B cell (primary cell): ENCODE measurements around the gene B3GNT9. TPM values are rescaled to one million over a fixed set of nuclear protein-coding genes. Genes with fewer than 3 reads are reported as not detected.

Experiments
- ATAC-seq: fragments of 200-7000 bp; cut with Tn5 transposase; one replicate; pipeline ENCODE4 v1.10.0; 2021; ENCODE audit warnings: low read depth, mild to moderate bottlenecking, moderate number of reproducible peaks, moderate library complexity
- CTCF ChIA-PET: fragments of 350-600 bp; sonication (Branson Sonifier 250); formaldehyde crosslinking; loops from one replicate; lab custom pipeline; 2021; ENCODE audit warnings: antibody characterized with exemption, inconsistent platforms; lab: Charles Lee
- POLR2A ChIA-PET: fragments of 350-600 bp; sonication (Branson Sonifier 250); formaldehyde crosslinking; loops from one replicate; lab custom pipeline; 2021; ENCODE audit warnings: antibody characterized with exemption; lab: Charles Lee
- DNase-seq: peaks from one replicate; pipeline ENCODE4 v3.0.0; 2013
- H2AFZ ChIP-seq: 2 replicates; pipeline ENCODE4 v1.6.1; 2012; ENCODE audit warnings: mild to moderate bottlenecking, low read depth, low read length; ENCODE audit not compliant: insufficient read depth, poor library complexity, severe bottlenecking
- H3K27ac ChIP-seq, 2 donors: 1 replicate in 1 of 2; 2 replicates in 1 of 2; pipeline ENCODE4 v1.5.1; 2012 to 2013; ENCODE audit warnings: low read length in 2 of 2, mild to moderate bottlenecking in 2 of 2, moderate library complexity in 1 of 2
- H3K27me3 ChIP-seq, 4 experiments: fragments of 200-600 bp in 1 of 4; sonication (generic) in 1 of 4; replicated peaks in 1 of 4; 1 replicate in 2 of 4; 2 replicates in 2 of 4; pipeline versions ENCODE4 v1.6.1 to v1.7.0; 2013 to 2016; ENCODE audit warnings: low read length in 3 of 4, mild to moderate bottlenecking in 2 of 4, mixed read lengths in 1 of 4, moderate library complexity in 1 of 4; ENCODE audit not compliant: insufficient read depth in 4 of 4, control insufficient read depth in 3 of 4; ENCODE audit errors: control extremely low read depth in 1 of 4
- H3K36me3 ChIP-seq, 2 experiments: replicated peaks in 1 of 2; 1 replicate in 1 of 2; 2 replicates in 1 of 2; pipeline versions ENCODE4 v1.6.1 to v1.7.1; 2013; ENCODE audit warnings: low read length in 1 of 2; ENCODE audit not compliant: insufficient read depth in 2 of 2, control insufficient read depth in 1 of 2; ENCODE audit errors: control extremely low read depth in 1 of 2, extremely low read depth in 1 of 2
- H3K4me1 ChIP-seq, 2 donors: fragments of 200-600 bp in 1 of 2; sonication (generic) in 1 of 2; 1 replicate in 1 of 2; 2 replicates in 1 of 2; pipeline versions ENCODE4 v1.5.1 to v1.6.1; 2013 to 2017; ENCODE audit warnings: low read length in 2 of 2; ENCODE audit not compliant: control insufficient read depth in 2 of 2, insufficient read depth in 2 of 2
- H3K4me2 ChIP-seq: replicated peaks from 2 replicates; pipeline ENCODE3; 2012; ENCODE audit warnings: mild to moderate bottlenecking, low read depth, low read length; ENCODE audit not compliant: poor library complexity, severe bottlenecking
- H3K4me3 ChIP-seq, 5 experiments: fragments of 200-600 bp in 1 of 5; sonication (generic) in 1 of 5; 1 replicate in 3 of 5; 2 replicates in 2 of 5; pipeline versions ENCODE4 v1.5.1 to v1.7.0; 2011 to 2016; ENCODE audit warnings: low read length in 4 of 5, mild to moderate bottlenecking in 4 of 5, low read depth in 2 of 5, control low read depth in 1 of 5, moderate library complexity in 1 of 5; ENCODE audit not compliant: insufficient read depth in 1 of 5; ENCODE audit errors: control extremely low read depth in 1 of 5, extremely low read depth in 1 of 5
- H3K79me2 ChIP-seq: fragments of 200-600 bp; sonication (generic); one replicate; pipeline ENCODE4 v1.6.0; 2016; ENCODE audit warnings: low read length; ENCODE audit not compliant: control insufficient read depth, insufficient read depth
- H3K9ac ChIP-seq: fragments of 200-600 bp; sonication (generic); 2 replicates; pipeline ENCODE4 v1.6.1; 2017; ENCODE audit warnings: mild to moderate bottlenecking, low read length, moderate library complexity
- H3K9me3 ChIP-seq, 3 donors: one replicate each; pipeline versions ENCODE4 v1.6.1 to v1.7.1; 2013; ENCODE audit warnings: low read length in 2 of 3; ENCODE audit not compliant: control insufficient read depth in 2 of 3, insufficient read depth in 1 of 3; ENCODE audit errors: control extremely low read depth in 1 of 3
- H4K20me1 ChIP-seq: 2 replicates; pipeline ENCODE4 v1.6.0; 2012; ENCODE audit warnings: mild to moderate bottlenecking, low read length; ENCODE audit not compliant: insufficient read depth, control insufficient read depth, poor library complexity, severe bottlenecking
- H3K27ac Mint-ChIP-seq: one replicate; pipeline ENCODE4 v1.8.0; 2021; ENCODE audit warnings: mixed read lengths
- H3K27me3 Mint-ChIP-seq: one replicate; pipeline ENCODE4 v1.8.0; 2021; ENCODE audit warnings: mixed read lengths
- H3K4me1 Mint-ChIP-seq: one replicate; pipeline ENCODE4 v1.8.0; 2021; ENCODE audit warnings: mixed read lengths
- H3K4me3 Mint-ChIP-seq: one replicate; pipeline ENCODE4 v1.8.0; 2021; ENCODE audit warnings: mixed read lengths
- H3K9me3 Mint-ChIP-seq: one replicate; pipeline ENCODE4 v1.8.0; 2022; ENCODE audit warnings: mixed read lengths; ENCODE audit not compliant: insufficient read depth
- EZH2 ChIP-seq: IDR thresholded peaks from 2 replicates; pipeline ENCODE4 v1.6.1; 2012; ENCODE audit warnings: borderline replicate concordance, low read depth, mild to moderate bottlenecking, moderate library complexity, low read length; ENCODE audit not compliant: insufficient read depth, poor library complexity, severe bottlenecking
- WGBS: methylation state at CpG from one replicate; pipeline ENCODE4 v1.1.5; 2013; ENCODE audit warnings: missing lambda C conversion rate; ENCODE audit not compliant: insufficient coverage; 5-methylcytosine and 5-hydroxymethylcytosine counted together
- intact Hi-C: fragments of 100-400 bp; cut with micrococcal nuclease; formaldehyde crosslinking; loops from one replicate; pipeline ENCODE4 v1.10.0; 2022
- polyA plus RNA-seq: library from polyadenylated mRNA; depleted of rRNA; stranded (reverse); fragments of >200 nt; gene quantifications from 2 replicates; pipeline ENCODE4 v1.2.3, GENCODE V29; 2012
- total RNA-seq, 2 donors: library from RNA; stranded (reverse); fragments of 120-200 nt in 1 of 2; gene quantifications; 1 replicate in 1 of 2; 2 replicates in 1 of 2; pipeline versions ENCODE4 v1.2.3 to v1.2.4, GENCODE V29; 2013 to 2022
- TF ChIP-seq, protein P1 (sequence below): fragments of 200-600 bp; IDR thresholded peaks from one replicate; pipeline ENCODE4 v1.8.0; 2022; ENCODE audit warnings: antibody characterized with exemption, mild to moderate bottlenecking

The B3GNT9 gene
- total and polyA plus RNA-seq, 2 donors (not counting 1 experiment from before 2014, with no cell fraction given) = 1.6 to 2.5 TPM

DNA sequence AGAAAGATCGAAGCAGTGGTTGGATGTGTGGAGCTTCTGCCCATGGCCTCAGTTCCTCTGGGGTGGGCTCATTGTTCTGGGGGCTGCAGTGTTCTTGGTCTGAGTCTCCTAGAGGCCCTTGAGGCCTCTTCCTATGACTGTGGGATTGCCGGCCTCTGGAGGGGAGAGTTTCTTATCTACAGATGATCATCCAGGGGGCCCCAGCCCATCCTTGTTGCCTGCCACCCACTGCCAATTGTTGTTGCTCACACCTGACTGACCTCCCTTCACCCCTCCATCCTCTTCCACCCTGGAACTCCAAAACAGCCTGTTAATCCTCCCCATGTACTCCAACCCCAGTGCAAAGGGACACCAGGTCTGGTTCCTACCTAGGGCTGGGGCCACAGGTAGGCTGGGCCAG, 5.9 kb downstream of the B3GNT9 start:
- Histone ChIP-seq H4K20me1 (no peaks in the 10 kb centered on the region), H3K4me2 (no peak overlapping the region), H3K4me1 (peaks cover 0 to 1% of the 10 kb centered on the region in 2 donors), H3K79me2 (no peaks in the 10 kb centered on the region), H3K9ac (no peak overlapping the region), H3K36me3 (peaks cover 2 to 75% of the 10 kb centered on the region in 2 experiments), H3K9me3 (peaks cover 0 to 14% (median 0%) of the 10 kb centered on the region in 3 donors), H3K27ac (no peak overlapping the region), H3K4me3 (no peak overlapping the region), H2AFZ (no peak overlapping the region), H3K27me3 (peaks cover 0 to 12% (median 3%) of the 10 kb centered on the region in 4 experiments)
- Mint-ChIP-seq H3K27ac (no peak overlapping the region), H3K27me3 (peaks cover 16% of the 10 kb centered on the region), H3K9me3 (no peaks in the 10 kb centered on the region), H3K4me1 (peaks cover 5% of the 10 kb centered on the region), H3K4me3 (no peak overlapping the region)
- TF ChIP-seq, protein P1, sequence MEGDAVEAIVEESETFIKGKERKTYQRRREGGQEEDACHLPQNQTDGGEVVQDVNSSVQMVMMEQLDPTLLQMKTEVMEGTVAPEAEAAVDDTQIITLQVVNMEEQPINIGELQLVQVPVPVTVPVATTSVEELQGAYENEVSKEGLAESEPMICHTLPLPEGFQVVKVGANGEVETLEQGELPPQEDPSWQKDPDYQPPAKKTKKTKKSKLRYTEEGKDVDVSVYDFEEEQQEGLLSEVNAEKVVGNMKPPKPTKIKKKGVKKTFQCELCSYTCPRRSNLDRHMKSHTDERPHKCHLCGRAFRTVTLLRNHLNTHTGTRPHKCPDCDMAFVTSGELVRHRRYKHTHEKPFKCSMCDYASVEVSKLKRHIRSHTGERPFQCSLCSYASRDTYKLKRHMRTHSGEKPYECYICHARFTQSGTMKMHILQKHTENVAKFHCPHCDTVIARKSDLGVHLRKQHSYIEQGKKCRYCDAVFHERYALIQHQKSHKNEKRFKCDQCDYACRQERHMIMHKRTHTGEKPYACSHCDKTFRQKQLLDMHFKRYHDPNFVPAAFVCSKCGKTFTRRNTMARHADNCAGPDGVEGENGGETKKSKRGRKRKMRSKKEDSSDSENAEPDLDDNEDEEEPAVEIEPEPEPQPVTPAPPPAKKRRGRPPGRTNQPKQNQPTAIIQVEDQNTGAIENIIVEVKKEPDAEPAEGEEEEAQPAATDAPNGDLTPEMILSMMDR = no peak
- TF ChIP-seq EZH2 = no peak
- ChIA-PET CTCF (interaction anchor here (1.6 kb wide), 1 partner anchor 10 kb away, joined by 7 read pairs; no protein-coding TSS in a partner anchor), POLR2A (interaction anchor here (1.0 kb wide), 1 partner anchor 9 kb away, joined by 9 read pairs; no protein-coding TSS in a partner anchor)
- no peak for ATAC-seq
- DNase-seq = no peak
- WGBS = 94% methylated on average over 1 of the region's 2 CpGs
- intact Hi-C loops = no loop called here

- Mint-ChIP-seq H3K9me3 (no peaks in the 10 kb centered on the region), H3K27ac (no peak overlapping the region), H3K4me1 (no peaks in the 10 kb centered on the region), H3K4me3 (no peak overlapping the region), H3K27me3 (no peaks in the 10 kb centered on the region)
- DNase-seq (no peak), ATAC-seq (no peak)
- ChIA-PET POLR2A (no interaction called here), CTCF (interaction anchor here (1.6 kb wide), 2 partner anchors 13 to 41 kb away, joined by 5 to 6 read pairs; no protein-coding TSS in a partner anchor)
- Histone ChIP-seq H3K36me3 (peaks cover 2 to 80% of the 10 kb centered on the region in 2 experiments), H4K20me1 (no peaks in the 10 kb centered on the region), H3K4me3 (no peak overlapping the region), H2AFZ (no peak overlapping the region), H3K4me1 (no peaks in the 10 kb centered on the region), H3K79me2 (no peaks in the 10 kb centered on the region), H3K4me2 (no peak overlapping the region), H3K9ac (no peak overlapping the region), H3K27ac (no peak overlapping the region), H3K9me3 (no peaks in the 10 kb centered on the region), H3K27me3 (no peaks in the 10 kb centered on the region)
- intact Hi-C loops = no loop called here
- TF ChIP-seq, protein P1 = no peak
- no peak for TF ChIP-seq EZH2
- 99% methylated on average over 9 of the region's 9 CpGs for WGBS
Measured at GRCh38 chr16:67142342-67142741, 8.5 kb downstream of the B3GNT9 start.
